Upper lobe of right lung (tissue), 1 donor: Measurements from ENCODE around the gene ZNF219. TPM values are rescaled to one million over a fixed set of nuclear protein-coding genes. Genes with fewer than 3 reads are reported as not detected.

ENCODE experiments used
- ATAC-seq: fragments of 200-7000 bp; cut with Tn5 transposase; one replicate; pipeline ENCODE4 v1.9.1; 2020; ENCODE audit warnings: mild to moderate bottlenecking, moderate library complexity
- DNase-seq: peaks from one replicate; pipeline ENCODE4 v3.0.0-alpha.2; 2020
- H3K27ac ChIP-seq: fragments of 200-600 bp; one replicate; pipeline ENCODE4 v1.8.0; 2022
- H3K27me3 ChIP-seq: fragments of 200-600 bp; one replicate; pipeline ENCODE4 v1.8.0; 2022; ENCODE audit warnings: mild to moderate bottlenecking
- H3K36me3 ChIP-seq: fragments of 200-600 bp; one replicate; pipeline ENCODE4 v1.8.0; 2022
- H3K4me1 ChIP-seq: fragments of 200-600 bp; one replicate; pipeline ENCODE4 v1.8.0; 2022
- H3K4me3 ChIP-seq: fragments of 200-600 bp; one replicate; pipeline ENCODE4 v1.8.0; 2022; ENCODE audit warnings: mild to moderate bottlenecking
- H3K9me3 ChIP-seq: fragments of 200-600 bp; one replicate; pipeline ENCODE4 v1.8.0; 2022
- CTCF ChIP-seq: fragments of 200-600 bp; IDR thresholded peaks from one replicate; pipeline ENCODE4 v1.8.0; 2022; ENCODE audit warnings: antibody characterized with exemption
- intact Hi-C: fragments of 100-400 bp; cut with DNase I; formaldehyde crosslinking; loops from one replicate; pipeline ENCODE4 v1.11.0; 2022
- total RNA-seq: library from RNA; stranded (reverse); fragmentation: NEBNext Ultra II Directional; extraction: Animal tissue kit (Norgen Biotek cat#: 25700); gene quantifications from one replicate; pipeline ENCODE4 v1.2.1, GENCODE V29; 2021
- donor health status: DM: no; HTN: yes; CAD: no; lungs with severe emphysema.

ZNF219 gene
- total RNA-seq, 1 donor from 2014 or later: 52.8 TPM

- Histone ChIP-seq H3K4me1 (no peaks in the 10 kb centered on the region), H3K27me3 (no peaks in the 10 kb centered on the region), H3K36me3 (no peaks in the 10 kb centered on the region), H3K9me3 (no peaks in the 10 kb centered on the region), H3K4me3 (no peak overlapping the region), H3K27ac (no peak overlapping the region)
- no peak for DNase-seq
- no peak for TF ChIP-seq CTCF
- ATAC-seq: no peak
- intact Hi-C loops: no loop called here
Observed at GRCh38 chr14:21059842-21060613, 38.4 kb downstream of the ZNF219 start.

DNA sequence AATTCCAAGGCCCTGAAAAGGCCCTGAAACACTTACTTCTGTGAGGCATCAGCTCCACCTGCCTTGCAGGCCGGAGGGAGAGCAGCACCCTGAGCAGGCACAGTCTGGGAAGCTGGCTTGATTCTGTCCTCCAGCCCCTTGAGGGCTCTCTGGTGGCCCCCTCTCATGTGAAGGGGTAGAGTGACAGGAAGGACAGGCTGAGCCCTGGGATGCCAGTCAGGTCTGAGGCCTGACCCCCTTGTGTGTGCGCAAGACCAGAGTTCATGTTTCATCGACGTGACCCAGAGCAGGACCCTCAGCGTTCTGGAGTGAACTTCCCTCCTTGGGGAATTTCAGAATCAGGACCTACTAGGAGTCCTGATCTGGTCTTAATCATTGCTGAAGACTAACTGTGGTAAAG, 39.6 kb downstream of the ZNF219 start:
- ATAC-seq: no peak
- no peak for TF ChIP-seq CTCF
- H3K27me3 ChIP-seq: no peaks in the 10 kb centered on the region
- intact Hi-C loops: no loop called here
- no peaks in the 10 kb centered on the region for H3K9me3 ChIP-seq
- no peaks in the 10 kb centered on the region for H3K36me3 ChIP-seq
- H3K4me3 ChIP-seq: no peak overlapping the region
- no peak for DNase-seq
- no peak overlapping the region for H3K27ac ChIP-seq
- no peaks in the 10 kb centered on the region for H3K4me1 ChIP-seq

- Histone ChIP-seq H3K9me3 (no peaks in the 10 kb centered on the region), H3K27ac (no peak within 1 kb of the TSS), H3K36me3 (no peaks in the 10 kb centered on the region), H3K4me3 (no peak within 1 kb of the TSS), H3K4me1 (no peaks in the 10 kb centered on the region), H3K27me3 (no peaks in the 10 kb centered on the region)
- intact Hi-C loops: no loop called here
- TF ChIP-seq CTCF: no peak
- no peak for DNase-seq
- ATAC-seq: peak; percentile 15
Observed at GRCh38 chr14:21057803-21058675, 40.4 kb downstream of the ZNF219 start, which contains the start of gene RNASE8. RNASE8 (plus strand) TSS chr14:21057822; CDS start chr14:21057893, 71 bp downstream.

DNA sequence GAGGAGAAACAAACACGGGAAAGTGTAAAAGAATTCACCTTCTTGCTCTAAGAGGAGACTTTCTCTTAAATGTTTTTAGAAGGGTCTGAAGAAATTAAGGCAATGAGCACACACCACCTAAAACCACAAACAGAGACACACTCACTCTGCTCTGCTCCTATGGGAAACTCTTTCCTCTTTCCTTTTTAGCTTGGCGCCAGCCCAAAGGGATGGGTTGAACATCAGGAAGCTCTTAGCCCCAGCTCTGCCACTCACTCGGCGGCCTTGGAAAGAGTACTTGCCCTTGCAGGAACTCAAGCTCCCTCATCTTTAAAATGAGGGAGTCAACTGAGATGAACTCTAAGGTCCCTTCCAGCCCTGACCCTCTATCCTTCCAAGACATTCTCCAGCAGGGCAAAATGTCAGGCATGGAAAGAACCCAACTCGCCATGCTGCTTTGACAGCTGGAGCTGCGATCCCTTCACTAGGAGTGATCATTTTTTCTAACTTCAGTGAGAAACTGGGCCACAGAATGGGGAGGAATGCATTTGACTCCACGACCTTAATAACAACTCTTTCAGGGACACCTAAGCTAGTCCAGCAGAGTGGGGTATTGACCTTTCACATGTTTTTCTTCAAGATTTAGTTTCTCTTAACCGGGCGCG, 41.8 kb downstream of the ZNF219 start:
- DNase-seq (no peak), ATAC-seq (no peak)
- intact Hi-C loops: no loop called here
- H3K36me3 ChIP-seq: no peaks in the 10 kb centered on the region
- no peaks in the 10 kb centered on the region for H3K9me3 ChIP-seq
- no peaks in the 10 kb centered on the region for H3K4me1 ChIP-seq
- H3K27me3 ChIP-seq: no peaks in the 10 kb centered on the region
- H3K27ac ChIP-seq: no peak overlapping the region
- TF ChIP-seq CTCF: no peak
- H3K4me3 ChIP-seq: no peak overlapping the region

DNA sequence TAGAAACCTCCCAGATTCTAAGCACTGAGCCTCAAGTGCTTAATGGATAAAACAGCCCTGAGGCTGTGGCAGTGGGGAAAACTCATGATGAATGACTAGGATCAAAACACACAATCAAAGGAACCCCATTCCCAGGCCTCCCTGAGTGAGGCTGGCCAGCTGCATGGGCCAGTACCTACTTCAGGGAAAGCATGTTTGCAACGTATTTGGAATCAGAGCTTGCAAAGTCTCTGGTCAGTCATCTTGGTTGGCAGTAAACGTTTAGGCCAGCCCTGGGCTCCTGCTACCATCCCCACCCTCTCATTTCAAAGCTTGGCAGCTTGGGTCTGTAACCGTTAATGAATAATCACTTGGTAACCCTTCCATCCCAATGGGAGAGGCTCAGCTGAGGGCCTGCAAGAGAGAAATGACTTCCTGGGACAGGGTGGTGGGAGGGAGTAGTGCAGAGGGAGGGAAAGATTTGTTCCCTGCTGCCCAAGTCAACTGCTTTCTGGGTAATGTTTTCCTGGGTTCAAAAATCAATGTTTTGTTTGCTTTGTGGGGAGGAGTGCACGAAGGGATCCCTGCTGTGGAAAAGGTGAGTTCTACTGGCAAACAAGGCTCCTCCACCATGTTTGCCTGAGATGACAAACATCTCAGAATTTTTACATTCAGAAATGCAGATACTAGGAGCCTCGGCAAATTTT, 42.9 kb downstream of the ZNF219 start:
- no peak for ATAC-seq
- Histone ChIP-seq H3K36me3 (no peaks in the 10 kb centered on the region), H3K4me3 (no peak overlapping the region), H3K27ac (no peak overlapping the region), H3K9me3 (no peaks in the 10 kb centered on the region), H3K4me1 (no peaks in the 10 kb centered on the region), H3K27me3 (no peaks in the 10 kb centered on the region)
- DNase-seq: no peak
- intact Hi-C loops: no loop called here
- no peak for TF ChIP-seq CTCF
